B cell (primary cell): Measurements from ENCODE around the gene FAM47B. TPM values are rescaled to one million over a fixed set of nuclear protein-coding genes. Genes with fewer than 3 reads are reported as not detected.

Experiments
- ATAC-seq: fragments of 200-7000 bp; cut with Tn5 transposase; one replicate; pipeline ENCODE4 v1.10.0; 2021; ENCODE audit warnings: low read depth, mild to moderate bottlenecking, moderate number of reproducible peaks, moderate library complexity
- CTCF ChIA-PET: fragments of 350-600 bp; sonication (Branson Sonifier 250); formaldehyde crosslinking; loops from one replicate; lab custom pipeline; 2021; ENCODE audit warnings: antibody characterized with exemption, inconsistent platforms; lab: Charles Lee
- POLR2A ChIA-PET: fragments of 350-600 bp; sonication (Branson Sonifier 250); formaldehyde crosslinking; loops from one replicate; lab custom pipeline; 2021; ENCODE audit warnings: antibody characterized with exemption; lab: Charles Lee
- DNase-seq: peaks from one replicate; pipeline ENCODE4 v3.0.0; 2013
- H2AFZ ChIP-seq: 2 replicates; pipeline ENCODE4 v1.6.1; 2012; ENCODE audit warnings: mild to moderate bottlenecking, low read depth, low read length; ENCODE audit not compliant: insufficient read depth, poor library complexity, severe bottlenecking
- H3K27ac ChIP-seq, 2 donors: 1 replicate in 1 of 2; 2 replicates in 1 of 2; pipeline ENCODE4 v1.5.1; 2012 to 2013; ENCODE audit warnings: low read length in 2 of 2, mild to moderate bottlenecking in 2 of 2, moderate library complexity in 1 of 2
- H3K27me3 ChIP-seq, 4 experiments: fragments of 200-600 bp in 1 of 4; sonication (generic) in 1 of 4; replicated peaks in 1 of 4; 1 replicate in 2 of 4; 2 replicates in 2 of 4; pipeline versions ENCODE4 v1.6.1 to v1.7.0; 2013 to 2016; ENCODE audit warnings: low read length in 3 of 4, mild to moderate bottlenecking in 2 of 4, mixed read lengths in 1 of 4, moderate library complexity in 1 of 4; ENCODE audit not compliant: insufficient read depth in 4 of 4, control insufficient read depth in 3 of 4; ENCODE audit errors: control extremely low read depth in 1 of 4
- H3K36me3 ChIP-seq, 2 experiments: replicated peaks in 1 of 2; 1 replicate in 1 of 2; 2 replicates in 1 of 2; pipeline versions ENCODE4 v1.6.1 to v1.7.1; 2013; ENCODE audit warnings: low read length in 1 of 2; ENCODE audit not compliant: insufficient read depth in 2 of 2, control insufficient read depth in 1 of 2; ENCODE audit errors: control extremely low read depth in 1 of 2, extremely low read depth in 1 of 2
- H3K4me1 ChIP-seq, 2 donors: fragments of 200-600 bp in 1 of 2; sonication (generic) in 1 of 2; 1 replicate in 1 of 2; 2 replicates in 1 of 2; pipeline versions ENCODE4 v1.5.1 to v1.6.1; 2013 to 2017; ENCODE audit warnings: low read length in 2 of 2; ENCODE audit not compliant: control insufficient read depth in 2 of 2, insufficient read depth in 2 of 2
- H3K4me2 ChIP-seq: replicated peaks from 2 replicates; pipeline ENCODE3; 2012; ENCODE audit warnings: mild to moderate bottlenecking, low read depth, low read length; ENCODE audit not compliant: poor library complexity, severe bottlenecking
- H3K4me3 ChIP-seq, 5 experiments: fragments of 200-600 bp in 1 of 5; sonication (generic) in 1 of 5; 1 replicate in 3 of 5; 2 replicates in 2 of 5; pipeline versions ENCODE4 v1.5.1 to v1.7.0; 2011 to 2016; ENCODE audit warnings: low read length in 4 of 5, mild to moderate bottlenecking in 4 of 5, low read depth in 2 of 5, control low read depth in 1 of 5, moderate library complexity in 1 of 5; ENCODE audit not compliant: insufficient read depth in 1 of 5; ENCODE audit errors: control extremely low read depth in 1 of 5, extremely low read depth in 1 of 5
- H3K79me2 ChIP-seq: fragments of 200-600 bp; sonication (generic); one replicate; pipeline ENCODE4 v1.6.0; 2016; ENCODE audit warnings: low read length; ENCODE audit not compliant: control insufficient read depth, insufficient read depth
- H3K9ac ChIP-seq: fragments of 200-600 bp; sonication (generic); 2 replicates; pipeline ENCODE4 v1.6.1; 2017; ENCODE audit warnings: mild to moderate bottlenecking, low read length, moderate library complexity
- H3K9me3 ChIP-seq, 3 donors: one replicate each; pipeline versions ENCODE4 v1.6.1 to v1.7.1; 2013; ENCODE audit warnings: low read length in 2 of 3; ENCODE audit not compliant: control insufficient read depth in 2 of 3, insufficient read depth in 1 of 3; ENCODE audit errors: control extremely low read depth in 1 of 3
- H4K20me1 ChIP-seq: 2 replicates; pipeline ENCODE4 v1.6.0; 2012; ENCODE audit warnings: mild to moderate bottlenecking, low read length; ENCODE audit not compliant: insufficient read depth, control insufficient read depth, poor library complexity, severe bottlenecking
- H3K27ac Mint-ChIP-seq: one replicate; pipeline ENCODE4 v1.8.0; 2021; ENCODE audit warnings: mixed read lengths
- H3K27me3 Mint-ChIP-seq: one replicate; pipeline ENCODE4 v1.8.0; 2021; ENCODE audit warnings: mixed read lengths
- H3K4me1 Mint-ChIP-seq: one replicate; pipeline ENCODE4 v1.8.0; 2021; ENCODE audit warnings: mixed read lengths
- H3K4me3 Mint-ChIP-seq: one replicate; pipeline ENCODE4 v1.8.0; 2021; ENCODE audit warnings: mixed read lengths
- H3K9me3 Mint-ChIP-seq: one replicate; pipeline ENCODE4 v1.8.0; 2022; ENCODE audit warnings: mixed read lengths; ENCODE audit not compliant: insufficient read depth
- EZH2 ChIP-seq: IDR thresholded peaks from 2 replicates; pipeline ENCODE4 v1.6.1; 2012; ENCODE audit warnings: borderline replicate concordance, low read depth, mild to moderate bottlenecking, moderate library complexity, low read length; ENCODE audit not compliant: insufficient read depth, poor library complexity, severe bottlenecking
- WGBS: methylation state at CpG from one replicate; pipeline ENCODE4 v1.1.5; 2013; ENCODE audit warnings: missing lambda C conversion rate; ENCODE audit not compliant: insufficient coverage; 5-methylcytosine and 5-hydroxymethylcytosine counted together
- intact Hi-C: fragments of 100-400 bp; cut with micrococcal nuclease; formaldehyde crosslinking; loops from one replicate; pipeline ENCODE4 v1.10.0; 2022
- polyA plus RNA-seq: library from polyadenylated mRNA; depleted of rRNA; stranded (reverse); fragments of >200 nt; gene quantifications from 2 replicates; pipeline ENCODE4 v1.2.3, GENCODE V29; 2012
- total RNA-seq, 2 donors: library from RNA; stranded (reverse); fragments of 120-200 nt in 1 of 2; gene quantifications; 1 replicate in 1 of 2; 2 replicates in 1 of 2; pipeline versions ENCODE4 v1.2.3 to v1.2.4, GENCODE V29; 2013 to 2022
- TF ChIP-seq, protein P1 (sequence below): fragments of 200-600 bp; IDR thresholded peaks from one replicate; pipeline ENCODE4 v1.8.0; 2022; ENCODE audit warnings: antibody characterized with exemption, mild to moderate bottlenecking

Gene FAM47B
- total and polyA plus RNA-seq, 2 donors (not counting 1 experiment from before 2014, with no cell fraction given): not detected

DNA sequence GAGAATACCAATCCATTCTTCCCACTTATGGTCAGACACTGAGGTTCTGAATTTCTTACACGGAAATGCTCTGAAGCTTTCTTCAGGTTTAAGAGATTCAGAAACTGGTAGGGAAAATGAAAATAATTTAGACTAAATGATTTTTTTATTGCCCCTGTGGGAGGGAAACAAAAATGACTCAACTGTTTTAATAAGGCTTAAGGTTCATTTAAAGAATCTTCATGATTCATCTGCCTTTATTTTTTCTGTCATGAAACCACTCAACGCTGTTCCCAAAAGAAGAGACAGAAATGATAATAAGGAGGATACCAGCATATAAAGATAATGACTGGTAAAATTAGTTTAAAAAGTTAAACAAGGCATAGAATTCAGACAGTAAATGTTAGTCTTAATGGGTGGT, 39.3 kb upstream of the FAM47B start:
- Histone ChIP-seq H3K4me1 (no peaks in the 10 kb centered on the region), H3K4me2 (no peak overlapping the region), H3K4me3 (no peak overlapping the region), H3K36me3 (no peaks in the 10 kb centered on the region), H2AFZ (no peak overlapping the region), H3K9ac (no peak overlapping the region), H3K27me3 (no peaks in the 10 kb centered on the region), H3K79me2 (no peaks in the 10 kb centered on the region), H3K27ac (no peak overlapping the region), H3K9me3 (no peaks in the 10 kb centered on the region), H4K20me1 (no peaks in the 10 kb centered on the region)
- Mint-ChIP-seq H3K4me1 (no peaks in the 10 kb centered on the region), H3K4me3 (no peak overlapping the region), H3K27me3 (no peaks in the 10 kb centered on the region), H3K27ac (no peak overlapping the region), H3K9me3 (no peaks in the 10 kb centered on the region)
- ATAC-seq (no peak), DNase-seq (no peak)
- WGBS: no CpG with 5 or more reads among the region's 2 CpGs
- TF ChIP-seq EZH2: no peak
- TF ChIP-seq, protein P1, sequence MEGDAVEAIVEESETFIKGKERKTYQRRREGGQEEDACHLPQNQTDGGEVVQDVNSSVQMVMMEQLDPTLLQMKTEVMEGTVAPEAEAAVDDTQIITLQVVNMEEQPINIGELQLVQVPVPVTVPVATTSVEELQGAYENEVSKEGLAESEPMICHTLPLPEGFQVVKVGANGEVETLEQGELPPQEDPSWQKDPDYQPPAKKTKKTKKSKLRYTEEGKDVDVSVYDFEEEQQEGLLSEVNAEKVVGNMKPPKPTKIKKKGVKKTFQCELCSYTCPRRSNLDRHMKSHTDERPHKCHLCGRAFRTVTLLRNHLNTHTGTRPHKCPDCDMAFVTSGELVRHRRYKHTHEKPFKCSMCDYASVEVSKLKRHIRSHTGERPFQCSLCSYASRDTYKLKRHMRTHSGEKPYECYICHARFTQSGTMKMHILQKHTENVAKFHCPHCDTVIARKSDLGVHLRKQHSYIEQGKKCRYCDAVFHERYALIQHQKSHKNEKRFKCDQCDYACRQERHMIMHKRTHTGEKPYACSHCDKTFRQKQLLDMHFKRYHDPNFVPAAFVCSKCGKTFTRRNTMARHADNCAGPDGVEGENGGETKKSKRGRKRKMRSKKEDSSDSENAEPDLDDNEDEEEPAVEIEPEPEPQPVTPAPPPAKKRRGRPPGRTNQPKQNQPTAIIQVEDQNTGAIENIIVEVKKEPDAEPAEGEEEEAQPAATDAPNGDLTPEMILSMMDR: no peak
- ChIA-PET POLR2A (no interaction called here), CTCF (no interaction called here)
- intact Hi-C loops: no loop called here

DNA sequence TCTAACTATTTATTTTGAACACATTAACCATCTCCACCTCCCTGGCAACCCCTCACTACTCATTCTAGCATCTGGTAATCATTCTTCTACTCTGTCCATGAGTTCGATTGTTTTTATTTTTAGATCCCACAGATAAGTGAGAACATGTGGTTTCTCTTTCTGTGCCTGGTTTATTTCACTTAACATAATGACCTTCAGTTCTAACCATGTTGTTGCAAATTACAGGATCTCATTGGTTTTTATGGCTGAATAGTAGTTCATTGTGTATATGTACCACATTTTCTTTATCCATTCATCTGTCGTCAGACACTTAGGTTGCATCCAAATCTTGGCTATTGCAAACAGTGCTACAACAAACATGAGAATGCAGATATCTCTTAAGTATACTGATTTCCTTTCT, 33.4 kb upstream of the FAM47B start:
- Histone ChIP-seq H3K9me3 (no peaks in the 10 kb centered on the region), H3K9ac (no peak overlapping the region), H3K36me3 (no peaks in the 10 kb centered on the region), H3K4me3 (no peak overlapping the region), H4K20me1 (no peaks in the 10 kb centered on the region), H3K79me2 (no peaks in the 10 kb centered on the region), H3K4me1 (no peaks in the 10 kb centered on the region), H3K27ac (no peak overlapping the region), H3K4me2 (no peak overlapping the region), H3K27me3 (no peaks in the 10 kb centered on the region), H2AFZ (no peak overlapping the region)
- Mint-ChIP-seq H3K9me3 (no peaks in the 10 kb centered on the region), H3K4me1 (no peaks in the 10 kb centered on the region), H3K4me3 (no peak overlapping the region), H3K27ac (no peak overlapping the region), H3K27me3 (no peaks in the 10 kb centered on the region)
- ChIA-PET CTCF (no interaction called here), POLR2A (no interaction called here)
- DNase-seq: no peak
- TF ChIP-seq EZH2: no peak
- TF ChIP-seq, protein P1: no peak
- intact Hi-C loops: no loop called here
- WGBS: no CpG with 5 or more reads among the region's 2 CpGs
- ATAC-seq: no peak
